Endothelial cell of umbilical vein (primary cell): ENCODE results near the gene SGK2. TPM values are rescaled to one million over a fixed set of nuclear protein-coding genes. Genes with fewer than 3 reads are reported as not detected.

Experiments used
- BruUV-seq: library from RNA; stranded (reverse); fragments of 400-500 nt; replicated peaks from 2 replicates; lab custom pipeline; 2021; lab: Mats Ljungman, UMichigan
- CTCF ChIA-PET: fragments of 300-600, 350-600 bp; sonication (Branson Sonifier 250); formaldehyde crosslinking; loops from one replicate; lab custom pipeline; 2021; ENCODE audit warnings: antibody characterized with exemption, inconsistent platforms; lab: Charles Lee
- POLR2A ChIA-PET: fragments of 300-600, 350-600 bp; sonication (Branson Sonifier 250); formaldehyde crosslinking; loops from one replicate; lab custom pipeline; 2021; ENCODE audit warnings: antibody characterized with exemption, inconsistent platforms; lab: Charles Lee
- DNase-seq: peaks from one replicate; pipeline ENCODE4 v3.0.0-alpha.2; 2011; ENCODE audit warnings: low read depth, low spot score
- FAIRE-seq: peaks from 2 replicates; lab custom pipeline; 2011; peaks lifted over from hg19 to GRCh38; lab: Jason Lieb, UNC
- H2AFZ ChIP-seq: 2 replicates; pipeline ENCODE4 v1.6.0; 2012; ENCODE audit warnings: low read depth, low read length, control low read depth, inconsistent platforms
- H3K27ac ChIP-seq: 2 replicates; pipeline ENCODE4 v1.5.1; 2011; ENCODE audit warnings: low read depth, mild to moderate bottlenecking, control low read depth, low read length, moderate library complexity; ENCODE audit not compliant: insufficient read depth
- H3K27me3 ChIP-seq, 2 experiments: 2 replicates each; pipeline versions ENCODE4 v1.6.0 to v1.6.1; 2011; ENCODE audit warnings: low read length in 2 of 2, mixed read lengths in 1 of 2; ENCODE audit not compliant: control insufficient read depth in 2 of 2, insufficient read depth in 2 of 2
- H3K36me3 ChIP-seq, 2 experiments: 2 replicates in 1 of 2; 3 replicates in 1 of 2; pipeline ENCODE4 v1.5.1; 2011; ENCODE audit warnings: low read length in 2 of 2, mild to moderate bottlenecking in 1 of 2, moderate library complexity in 1 of 2; ENCODE audit not compliant: control insufficient read depth in 2 of 2, insufficient read depth in 2 of 2; ENCODE audit errors: extremely low read depth in 1 of 2
- H3K4me1 ChIP-seq: 3 replicates; pipeline ENCODE4 v1.5.1; 2011; ENCODE audit warnings: mild to moderate bottlenecking, low read length; ENCODE audit not compliant: control insufficient read depth, insufficient read depth; ENCODE audit errors: extremely low read depth
- H3K4me2 ChIP-seq: 2 replicates; pipeline ENCODE4 v1.6.1; 2011; ENCODE audit warnings: low read length, control low read depth, mixed read lengths; ENCODE audit not compliant: insufficient read depth
- H3K4me3 ChIP-seq, 3 experiments: fragments of 200-600 bp in 1 of 3; sonication (generic), shearing (Covaris generic) in 1 of 3; replicated peaks in 1 of 3; 2 replicates each; pipeline ENCODE4 v1.5.1; 2011 to 2016; ENCODE audit warnings: control low read depth in 3 of 3, low read length in 3 of 3, mild to moderate bottlenecking in 2 of 3, inconsistent platforms in 1 of 3, low read depth in 1 of 3, moderate library complexity in 1 of 3; ENCODE audit not compliant: insufficient read depth in 1 of 3
- H3K79me2 ChIP-seq: 2 replicates; pipeline ENCODE4 v1.6.0; 2012; ENCODE audit warnings: low read length, inconsistent platforms; ENCODE audit not compliant: control insufficient read depth, insufficient read depth
- H3K9ac ChIP-seq: replicated peaks from 2 replicates; pipeline ENCODE3; 2011; ENCODE audit warnings: low read length, control low read depth; ENCODE audit not compliant: insufficient read depth; ENCODE audit errors: extremely low read depth
- H3K9me1 ChIP-seq: replicated peaks from 3 replicates; pipeline ENCODE4 v1.6.0; 2011; ENCODE audit warnings: mild to moderate bottlenecking, low read length; ENCODE audit not compliant: control insufficient read depth, insufficient read depth; ENCODE audit errors: extremely low read depth
- H3K9me3 ChIP-seq: replicated peaks from 2 replicates; pipeline ENCODE4 v1.5.1; 2012; ENCODE audit warnings: low read length, inconsistent platforms; ENCODE audit not compliant: control insufficient read depth, insufficient read depth
- H4K20me1 ChIP-seq: replicated peaks from 2 replicates; pipeline ENCODE3; 2011; ENCODE audit warnings: mild to moderate bottlenecking, low read length; ENCODE audit not compliant: control insufficient read depth, insufficient read depth; ENCODE audit errors: extremely low read depth
- CTCF ChIP-seq, 2 donors: IDR thresholded peaks; 1 replicate in 1 of 2; 2 replicates in 1 of 2; pipeline ENCODE4 v1.5.1; 2011; ENCODE audit warnings: low read length in 2 of 2, mild to moderate bottlenecking in 2 of 2, moderate library complexity in 2 of 2, control low read depth in 1 of 2, inconsistent platforms in 1 of 2, low read depth in 1 of 2; ENCODE audit not compliant: insufficient read depth in 1 of 2; ENCODE audit errors: extremely low read depth in 1 of 2
- EZH2 ChIP-seq: IDR thresholded peaks from 2 replicates; pipeline ENCODE4 v1.6.1; 2012; ENCODE audit warnings: borderline replicate concordance, low read depth, mild to moderate bottlenecking, moderate library complexity, low read length, inconsistent platforms; ENCODE audit not compliant: severe bottlenecking
- FOS ChIP-seq: IDR thresholded peaks from 2 replicates; pipeline ENCODE4 v1.6.1; 2011; ENCODE audit warnings: mild to moderate bottlenecking, low read length, moderate library complexity, borderline replicate concordance; ENCODE audit not compliant: insufficient read depth
- GATA2 ChIP-seq: IDR thresholded peaks from 2 replicates; pipeline ENCODE4 v1.7.0; 2011; ENCODE audit warnings: low read depth, mild to moderate bottlenecking, moderate library complexity, mixed read lengths, low read length; ENCODE audit not compliant: insufficient read length, insufficient read depth
- JUN ChIP-seq: IDR thresholded peaks from 2 replicates; pipeline ENCODE4 v1.6.1; 2011; ENCODE audit warnings: borderline replicate concordance, low read depth; ENCODE audit not compliant: insufficient read length, insufficient read depth
- MAX ChIP-seq: IDR thresholded peaks from 2 replicates; pipeline ENCODE4 v1.6.1; 2011; ENCODE audit not compliant: insufficient read depth, insufficient read length
- MYC ChIP-seq: IDR thresholded peaks from one replicate; pipeline ENCODE4 v1.6.1; 2011; ENCODE audit warnings: mild to moderate bottlenecking, low read depth, low read length
- POLR2A ChIP-seq: IDR thresholded peaks from 2 replicates; pipeline ENCODE4 v1.6.1; 2012; ENCODE audit warnings: low read depth, mild to moderate bottlenecking, control low read depth, low read length
- POLR2AphosphoS5 ChIP-seq: IDR thresholded peaks from 2 replicates; pipeline ENCODE4 v1.6.1; 2012; ENCODE audit warnings: low read depth, mild to moderate bottlenecking, control low read depth, low read length, moderate library complexity; ENCODE audit not compliant: insufficient read depth
- dilution Hi-C: fragments of 300-500 bp; cut with MboI; formaldehyde crosslinking; loops from one replicate; pipeline ENCODE4 v1.15.0; 2019; ENCODE audit warnings: low sequenced_read_pairs; ENCODE audit not compliant: extremely low pct_ligation_motif_present
- intact Hi-C: fragments of 100-400 bp; cut with micrococcal nuclease; formaldehyde crosslinking; loops from one replicate; pipeline ENCODE4 v1.10.0; 2022
- polyA plus RNA-seq, 4 experiments: library from polyadenylated mRNA; depleted of rRNA in 3 of 4; stranded (reverse) in 3 of 4; unstranded in 1 of 4; fragments of >200 nt; gene quantifications; 2 replicates each; pipeline versions ENCODE4 v1.2.1 to v1.2.3, GENCODE V29; 2011 to 2012; ENCODE audit warnings: missing spikeins in 1 of 4
- total RNA-seq: library from RNA; stranded (reverse); gene quantifications from 2 replicates; pipeline ENCODE4 v1.2.3, GENCODE V29; 2021

SGK2 gene
- total and polyA plus RNA-seq, 2 donors (not counting 3 experiments of a cell fraction or from before 2014, with no cell fraction given) = 0.21 to 0.27 TPM

GRCh38 chr20:43534016-43534415 lies 24.8 kb upstream of the SGK2 start:
- no peak overlapping the region for H2AFZ ChIP-seq

More at GRCh38 chr20:43534016-43534415, 24.8 kb upstream of the SGK2 start:
- intact Hi-C loops = no loop called here
- no TSS peak for BruUV-seq
- H3K27ac ChIP-seq = no peak overlapping the region
- H3K4me1 ChIP-seq = no peaks in the 10 kb centered on the region
- POLR2A ChIA-PET = no interaction called here
- H3K4me3 ChIP-seq = no peak overlapping the region
- dilution Hi-C loops = no loop called here
- TF ChIP-seq CTCF (IDR thresholded peaks at IDR 0.05; ENCODE audit: extremely low read depth in 1 of 2, insufficient read depth in 1 of 2, low read depth in 1 of 2, low read length in 2 of 2) (no peak), MAX (no peak), POLR2AphosphoS5 (no peak), JUN (no peak), POLR2A (no peak), GATA2 (no peak), FOS (no peak), MYC (no peak), EZH2 (no peak)
- no peaks in the 10 kb centered on the region for H3K27me3 ChIP-seq
- DNase-seq = no peak
- no peaks in the 10 kb centered on the region for H3K9me1 ChIP-seq
- FAIRE-seq = no peak
- no peak overlapping the region for H3K9ac ChIP-seq
- H3K79me2 ChIP-seq = no peaks in the 10 kb centered on the region
- no peaks in the 10 kb centered on the region for H3K9me3 ChIP-seq
- no peaks in the 10 kb centered on the region for H3K36me3 ChIP-seq
- H4K20me1 ChIP-seq = no peaks in the 10 kb centered on the region
- CTCF ChIA-PET = no interaction called here
- no peak overlapping the region for H3K4me2 ChIP-seq
